IMR-90 (cell line): ENCODE data around the gene OSBPL8. TPM values are rescaled to one million over a fixed set of nuclear protein-coding genes. Genes with fewer than 3 reads are reported as not detected.
A peak's percentile ranks its signal among the peaks of the same experiment; 100 is the strongest.

Experiments
- ATAC-seq: fragments of 200-7000 bp; cut with Tn5 transposase; 2 replicates; pipeline ENCODE4 v1.9.1; 2020; ENCODE audit warnings: low read depth, mild to moderate bottlenecking, moderate library complexity
- BruUV-seq: library from RNA; stranded (reverse); fragments of 400-500 nt; replicated peaks from 2 replicates; lab custom pipeline; 2021; lab: Mats Ljungman, UMichigan
- CTCF ChIA-PET: fragments of 300-600 bp; formaldehyde crosslinking; extraction: SDS; loops from one replicate; lab custom pipeline; 2021; ENCODE audit warnings: antibody characterized with exemption; lab: Yijun Ruan, JAX
- POLR2A ChIA-PET: fragments of 300-600 bp; sonication (Branson Sonifier 250); formaldehyde crosslinking; loops from one replicate; lab custom pipeline; 2022; ENCODE audit warnings: antibody characterized with exemption; ENCODE audit not compliant: unreplicated experiment; lab: Charles Lee
- DNase-seq: peaks from one replicate; pipeline ENCODE4 v3.0.0; 2013
- H2AFZ ChIP-seq: replicated peaks from 2 replicates; pipeline ENCODE3; 2013; ENCODE audit warnings: low read length, mild to moderate bottlenecking; ENCODE audit not compliant: poor library complexity
- H2AK5ac ChIP-seq: 2 replicates; pipeline ENCODE4 v1.6.1; 2013; ENCODE audit warnings: low read depth, low read length, inconsistent platforms
- H2AK9ac ChIP-seq: replicated peaks from 2 replicates; pipeline ENCODE3; 2013; ENCODE audit warnings: mild to moderate bottlenecking, low read depth, low read length, moderate library complexity; ENCODE audit not compliant: poor library complexity
- H2BK120ac ChIP-seq: 2 replicates; pipeline ENCODE4 v1.6.1; 2013; ENCODE audit warnings: low read depth, low read length, inconsistent platforms
- H2BK15ac ChIP-seq: 3 replicates; pipeline ENCODE4 v1.6.1; 2013; ENCODE audit warnings: low read depth, low read length, inconsistent platforms
- H2BK20ac ChIP-seq: 2 replicates; pipeline ENCODE4 v1.6.1; 2013; ENCODE audit warnings: low read depth, mild to moderate bottlenecking, inconsistent platforms, low read length, moderate library complexity
- H2BK5ac ChIP-seq: 2 replicates; pipeline ENCODE4 v1.6.1; 2013; ENCODE audit warnings: mild to moderate bottlenecking, low read depth, low read length, inconsistent platforms; ENCODE audit not compliant: poor library complexity, severe bottlenecking
- H3K14ac ChIP-seq: replicated peaks from 2 replicates; pipeline ENCODE4 v1.6.1; 2013; ENCODE audit warnings: low read depth, low read length, inconsistent platforms
- H3K18ac ChIP-seq: 2 replicates; pipeline ENCODE4 v1.6.1; 2013; ENCODE audit warnings: low read depth, low read length, control low read depth
- H3K23ac ChIP-seq: 2 replicates; pipeline ENCODE4 v1.6.1; 2013; ENCODE audit warnings: low read depth, low read length, inconsistent platforms
- H3K27ac ChIP-seq: 2 replicates; pipeline ENCODE4 v1.5.1; 2013; ENCODE audit warnings: mild to moderate bottlenecking, control low read depth, low read length; ENCODE audit not compliant: insufficient read depth
- H3K27me3 ChIP-seq: 2 replicates; pipeline ENCODE4 v1.6.1; 2013; ENCODE audit warnings: low read length; ENCODE audit not compliant: control insufficient read depth, insufficient read depth
- H3K36me3 ChIP-seq: 2 replicates; pipeline ENCODE4 v1.6.1; 2013; ENCODE audit warnings: low read length, mixed read lengths; ENCODE audit not compliant: control insufficient read depth, insufficient read depth
- H3K4ac ChIP-seq: 2 replicates; pipeline ENCODE4 v1.6.1; 2013; ENCODE audit warnings: low read depth, low read length, inconsistent platforms
- H3K4me1 ChIP-seq: 2 replicates; pipeline ENCODE4 v1.6.1; 2013; ENCODE audit warnings: low read length, mixed read lengths; ENCODE audit not compliant: control insufficient read depth, insufficient read depth
- H3K4me2 ChIP-seq: 2 replicates; pipeline ENCODE4 v1.6.1; 2013; ENCODE audit warnings: low read depth, mild to moderate bottlenecking, control low read depth, low read length, moderate library complexity
- H3K4me3 ChIP-seq: 2 replicates; pipeline ENCODE4 v1.5.1; 2013; ENCODE audit warnings: low read depth, mild to moderate bottlenecking, control low read depth, low read length, moderate library complexity; ENCODE audit not compliant: insufficient read depth
- H3K56ac ChIP-seq: 2 replicates; pipeline ENCODE4 v1.6.1; 2013; ENCODE audit warnings: low read length, inconsistent platforms; ENCODE audit not compliant: insufficient read depth; ENCODE audit errors: extremely low read depth
- H3K79me1 ChIP-seq, 2 experiments: 2 replicates each; pipeline ENCODE4 v1.6.1; 2013; ENCODE audit warnings: low read length in 2 of 2, inconsistent platforms in 1 of 2, low read depth in 1 of 2
- H3K9ac ChIP-seq: 2 replicates; pipeline ENCODE4 v1.6.1; 2013; ENCODE audit warnings: low read depth, low read length, control low read depth
- H3K9me1 ChIP-seq: 2 replicates; pipeline ENCODE4 v1.6.1; 2013; ENCODE audit warnings: low read length, inconsistent platforms; ENCODE audit not compliant: insufficient read depth
- H3K9me3 ChIP-seq: 2 replicates; pipeline ENCODE4 v1.6.1; 2013; ENCODE audit warnings: low read length; ENCODE audit not compliant: control insufficient read depth, insufficient read depth
- H4K20me1 ChIP-seq: 2 replicates; pipeline ENCODE4 v1.6.1; 2013; ENCODE audit warnings: low read length, inconsistent platforms; ENCODE audit not compliant: insufficient read depth
- H4K5ac ChIP-seq: 2 replicates; pipeline ENCODE4 v1.6.1; 2013; ENCODE audit warnings: mild to moderate bottlenecking, low read depth, low read length, control low read depth
- H4K8ac ChIP-seq, 2 experiments: 2 replicates each; pipeline ENCODE4 v1.6.1; 2013; ENCODE audit warnings: low read depth in 2 of 2, low read length in 2 of 2, control low read depth in 1 of 2, inconsistent platforms in 1 of 2
- H4K91ac ChIP-seq: 2 replicates; pipeline ENCODE4 v1.6.1; 2013; ENCODE audit warnings: low read depth, low read length, inconsistent platforms; ENCODE audit not compliant: insufficient read depth
- FOS ChIP-seq: fragments of 150-350 bp; IDR thresholded peaks from 2 replicates; pipeline ENCODE4 v1.6.1; 2016; ENCODE audit warnings: low read depth, low read length
- NFE2L2 ChIP-seq: fragments of 150-350 bp; IDR thresholded peaks from 2 replicates; pipeline ENCODE4 v1.6.1; 2016; ENCODE audit warnings: low read depth, mild to moderate bottlenecking, low read length
- WGBS, 2 experiments: methylation state at CpG; one replicate each; pipeline versions ENCODE4 v1.1.5 to v1.1.7; 2013; ENCODE audit warnings: missing lambda C conversion rate in 2 of 2; ENCODE audit not compliant: insufficient read length in 1 of 2; ENCODE audit errors: extremely low coverage in 2 of 2; 5-methylcytosine and 5-hydroxymethylcytosine counted together
- dilution Hi-C: fragments of 300-500 bp; cut with HindIII; formaldehyde crosslinking; loops from one replicate; pipeline ENCODE4 v1.14.3; 2018; ENCODE audit warnings: low sequenced_read_pairs; ENCODE audit not compliant: unreplicated experiment
- in situ Hi-C: fragments of 300-500 bp; cut with MboI; formaldehyde crosslinking; loops from 3 replicates; pipeline ENCODE4 v1.14.3; 2019; ENCODE audit warnings: low sequenced_read_pairs, inconsistent platforms, mixed read lengths
- intact Hi-C: fragments of 100-400 bp; cut with micrococcal nuclease; formaldehyde crosslinking; loops from 2 replicates; pipeline ENCODE4 v1.10.0; 2022
- polyA plus RNA-seq, 3 experiments: library from polyadenylated mRNA; depleted of rRNA; stranded (reverse); fragments of >200 nt; gene quantifications; 2 replicates each; pipeline ENCODE4 v1.2.3, GENCODE V29; 2012; ENCODE audit warnings: low replicate concordance in 1 of 3
- total RNA-seq: library from RNA; depleted of rRNA; stranded (reverse); fragments of >200 nt; gene quantifications from 2 replicates; pipeline ENCODE4 v1.2.3, GENCODE V29; 2012

Gene OSBPL8
- total and polyA plus RNA-seq, 2 of the 4 experiments (the other 2 are of a cell fraction) = 17.8 to 24.2 TPM

- Histone ChIP-seq H3K18ac (no peak overlapping the region; the same call in 1 of the 2 replicates), H4K5ac (no peak overlapping the region), H3K36me3 (peaks cover 12% of the 10 kb centered on the region), H4K20me1 (peaks cover 3% of the 10 kb centered on the region; the same call in 1 of the 2 replicates), H3K4me1 (peaks cover 3% of the 10 kb centered on the region; the same call in 1 of the 2 replicates), H2BK20ac (no peak overlapping the region), H3K23ac (no peak overlapping the region), H3K79me1 (peaks cover 0 to 4% of the 10 kb centered on the region in 2 experiments; a peak in 1 of 4 replicates), H3K4me2 (no peak overlapping the region; the same call in 1 of the 2 replicates), H3K9ac (no peak overlapping the region), H3K14ac (peak overlapping the region; percentile 33; the same call in 1 of the 2 replicates), H2BK5ac (peak overlapping the region; percentile 67), H2AK5ac (no peak overlapping the region), H3K4me3 (no peak overlapping the region), H2AFZ (no peak overlapping the region), H3K56ac (no peak overlapping the region), H3K9me3 (no peaks in the 10 kb centered on the region), H3K4ac (no peak overlapping the region), H4K8ac (no peak overlapping the region), H3K9me1 (peaks cover 7% of the 10 kb centered on the region), H2BK15ac (no peak overlapping the region), H2AK9ac (no peak overlapping the region), H3K27ac (no peak overlapping the region), H4K91ac (no peak overlapping the region), H2BK120ac (no peak overlapping the region), H3K27me3 (no peaks in the 10 kb centered on the region)
- ChIA-PET POLR2A (no interaction called here), CTCF (no interaction called here)
- peak; percentile 93 for ATAC-seq
- dilution Hi-C loops = no loop called here
- DNase-seq = peak; percentile 79
- in situ Hi-C loops = no loop called here
- TF ChIP-seq FOS (peak; percentile 44; the same call in 1 of the 2 replicates), NFE2L2 (no peak)
- BruUV-seq = TSS peak; percentile 15
- WGBS, 2 experiments = no CpG with 5 or more reads among the region's 1 CpG
- intact Hi-C loops = no loop called here
These were observed 185.1 kb downstream of the OSBPL8 start for GRCh38 chr12:76374386-76375020.
